ENCODE data around the gene HBS1L.

- TF ChIP-seq CTCF (IDR thresholded peaks at IDR 0.05) (no peak), EP300 (IDR thresholded peaks at IDR 0.05) (no peak), POLR2A (IDR thresholded peaks at IDR 0.05) (no peak)
These were observed 119.7 kb downstream of the HBS1L start for GRCh38 chr6:134934793-134935485.

Data from ovary (tissue), 3 donors.